GM13977 (cell line): ENCODE measurements around the gene TCF15.

Experiments
- DNase-seq: peaks from one replicate; pipeline ENCODE4 v3.0.0; 2012; ENCODE audit warnings: low spot score
- in situ Hi-C: fragments of 300-500 bp; cut with MboI; formaldehyde crosslinking; loops from one replicate; pipeline ENCODE4 v1.12.0; 2022; ENCODE audit warnings: low sequenced_read_pairs, low pct_unique_long_range_greater_than_20kb, mixed read lengths, inconsistent platforms; ENCODE audit not compliant: unreplicated experiment
- TF ChIP-seq, protein P1 (sequence below): IDR thresholded peaks from 2 replicates; pipeline ENCODE4 v1.5.1; 2012; ENCODE audit warnings: mild to moderate bottlenecking, control low read depth; ENCODE audit not compliant: insufficient read depth; ENCODE audit errors: extremely low read depth, missing control alignments

The TCF15 gene

DNA sequence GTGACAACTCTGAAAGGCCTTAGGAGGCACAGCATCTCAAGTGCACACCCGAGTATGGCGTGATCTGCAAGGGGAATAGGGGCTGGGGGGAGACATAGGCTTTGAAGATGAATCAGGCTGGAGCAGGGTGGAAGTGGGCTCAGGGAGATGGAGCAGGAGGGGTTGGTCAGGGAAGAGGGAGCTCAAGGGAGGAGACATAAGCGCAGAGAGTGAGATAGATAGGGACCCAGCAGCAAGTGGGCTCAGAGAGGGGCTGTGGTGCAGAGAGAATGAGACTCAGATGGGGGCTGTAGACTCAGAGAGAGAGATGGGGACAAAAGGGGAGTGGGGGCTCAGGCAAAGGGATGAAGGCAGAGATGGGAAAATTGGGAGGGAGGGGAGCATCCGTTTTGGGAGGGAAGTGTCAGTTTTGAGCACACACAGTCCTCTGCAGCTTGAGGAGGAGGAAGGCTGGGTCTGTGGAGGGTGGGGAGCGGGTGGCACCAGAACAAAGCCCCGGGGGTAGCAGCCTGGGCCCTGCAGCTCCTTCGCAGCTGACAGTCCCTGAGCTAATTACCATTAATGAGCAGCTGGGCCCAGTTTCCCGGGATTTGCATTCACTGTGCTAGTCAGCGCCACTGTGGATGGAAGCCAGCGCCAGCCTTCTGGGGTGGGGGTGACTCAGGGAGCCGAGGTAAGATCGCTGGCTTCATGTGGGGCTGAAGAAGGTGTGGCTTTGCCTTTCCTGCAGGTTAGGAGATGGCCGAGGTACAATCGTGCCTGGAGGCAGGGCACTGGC lies 24.2 kb upstream of the TCF15 start:
- no peak for DNase-seq
- TF ChIP-seq, protein P1, sequence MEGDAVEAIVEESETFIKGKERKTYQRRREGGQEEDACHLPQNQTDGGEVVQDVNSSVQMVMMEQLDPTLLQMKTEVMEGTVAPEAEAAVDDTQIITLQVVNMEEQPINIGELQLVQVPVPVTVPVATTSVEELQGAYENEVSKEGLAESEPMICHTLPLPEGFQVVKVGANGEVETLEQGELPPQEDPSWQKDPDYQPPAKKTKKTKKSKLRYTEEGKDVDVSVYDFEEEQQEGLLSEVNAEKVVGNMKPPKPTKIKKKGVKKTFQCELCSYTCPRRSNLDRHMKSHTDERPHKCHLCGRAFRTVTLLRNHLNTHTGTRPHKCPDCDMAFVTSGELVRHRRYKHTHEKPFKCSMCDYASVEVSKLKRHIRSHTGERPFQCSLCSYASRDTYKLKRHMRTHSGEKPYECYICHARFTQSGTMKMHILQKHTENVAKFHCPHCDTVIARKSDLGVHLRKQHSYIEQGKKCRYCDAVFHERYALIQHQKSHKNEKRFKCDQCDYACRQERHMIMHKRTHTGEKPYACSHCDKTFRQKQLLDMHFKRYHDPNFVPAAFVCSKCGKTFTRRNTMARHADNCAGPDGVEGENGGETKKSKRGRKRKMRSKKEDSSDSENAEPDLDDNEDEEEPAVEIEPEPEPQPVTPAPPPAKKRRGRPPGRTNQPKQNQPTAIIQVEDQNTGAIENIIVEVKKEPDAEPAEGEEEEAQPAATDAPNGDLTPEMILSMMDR: no peak
- in situ Hi-C loops: no loop called here

DNA sequence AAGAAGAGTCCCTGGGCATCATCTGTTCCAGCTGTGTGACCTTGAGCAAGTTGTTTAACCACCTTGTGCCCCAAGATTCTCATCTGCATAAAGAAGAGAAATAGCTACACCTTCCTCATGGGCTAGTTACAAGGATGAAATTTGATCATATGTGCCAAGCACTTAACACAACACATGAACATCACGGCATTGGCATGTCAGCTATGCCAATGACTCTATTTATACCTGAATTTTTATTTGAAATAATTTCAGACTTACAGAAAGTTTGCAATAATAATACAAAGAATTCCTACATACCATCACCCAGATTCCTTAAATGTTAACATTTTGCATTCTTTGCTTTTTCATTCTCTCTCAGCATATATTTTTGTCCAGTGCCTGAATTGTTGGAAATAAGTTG lies 21.0 kb upstream of the TCF15 start:
- in situ Hi-C loops: no loop called here
- no peak for DNase-seq
- TF ChIP-seq, protein P1: no peak

GRCh38 chr20:626579-626978 lies 16.5 kb upstream of the TCF15 start:
- TF ChIP-seq, protein P1: no peak
- DNase-seq: no peak
- in situ Hi-C loops: no loop called here

GRCh38 chr20:625360-625932 lies 15.3 kb upstream of the TCF15 start:
- TF ChIP-seq, protein P1: no peak
- in situ Hi-C loops: no loop called here
- DNase-seq: no peak

DNA sequence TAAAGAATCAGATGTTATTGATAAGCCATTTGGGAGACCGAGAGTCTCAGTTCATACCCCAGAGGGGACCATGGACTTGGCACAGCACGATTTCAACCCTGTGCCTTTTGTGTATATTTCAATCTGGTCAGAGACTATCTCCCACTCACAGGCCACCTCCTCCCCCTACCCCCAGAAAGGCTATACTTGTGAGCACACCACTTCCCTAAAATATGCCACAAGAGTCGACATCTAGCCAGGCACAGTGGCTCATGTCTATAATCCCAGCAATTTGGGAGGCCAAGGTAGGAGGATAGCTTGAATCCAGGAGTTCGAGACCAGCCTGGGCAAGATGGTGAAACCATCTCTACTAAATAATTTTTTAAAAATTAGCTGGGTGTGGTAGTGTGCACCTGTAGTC lies 13.6 kb upstream of the TCF15 start:
- DNase-seq: no peak
- TF ChIP-seq, protein P1: no peak
- in situ Hi-C loops: no loop called here

- DNase-seq: no peak
- TF ChIP-seq, protein P1: no peak
- in situ Hi-C loops: no loop called here
Observed at GRCh38 chr20:623021-623420, 12.9 kb upstream of the TCF15 start.

- in situ Hi-C loops: no loop called here
- DNase-seq: no peak
- TF ChIP-seq, protein P1: no peak
Observed at GRCh38 chr20:622161-622560, 12.1 kb upstream of the TCF15 start.
